GM08714 (cell line): ENCODE results near the gene PLCB3.
A peak's percentile ranks its signal among the peaks of the same experiment; 100 is the strongest.

Experiments
- H3K4me3 ChIP-seq: fragments of 200-500 bp; sonication (Bioruptor generic); 2 replicates; pipeline ENCODE4 v1.5.1; 2014; ENCODE audit warnings: mild to moderate bottlenecking, low read length, inconsistent platforms
- ZNF274 ChIP-seq: IDR thresholded peaks from 2 replicates; pipeline ENCODE4 v1.6.1; 2012; ENCODE audit warnings: mild to moderate bottlenecking, low read depth, low read length

PLCB3 gene

DNA sequence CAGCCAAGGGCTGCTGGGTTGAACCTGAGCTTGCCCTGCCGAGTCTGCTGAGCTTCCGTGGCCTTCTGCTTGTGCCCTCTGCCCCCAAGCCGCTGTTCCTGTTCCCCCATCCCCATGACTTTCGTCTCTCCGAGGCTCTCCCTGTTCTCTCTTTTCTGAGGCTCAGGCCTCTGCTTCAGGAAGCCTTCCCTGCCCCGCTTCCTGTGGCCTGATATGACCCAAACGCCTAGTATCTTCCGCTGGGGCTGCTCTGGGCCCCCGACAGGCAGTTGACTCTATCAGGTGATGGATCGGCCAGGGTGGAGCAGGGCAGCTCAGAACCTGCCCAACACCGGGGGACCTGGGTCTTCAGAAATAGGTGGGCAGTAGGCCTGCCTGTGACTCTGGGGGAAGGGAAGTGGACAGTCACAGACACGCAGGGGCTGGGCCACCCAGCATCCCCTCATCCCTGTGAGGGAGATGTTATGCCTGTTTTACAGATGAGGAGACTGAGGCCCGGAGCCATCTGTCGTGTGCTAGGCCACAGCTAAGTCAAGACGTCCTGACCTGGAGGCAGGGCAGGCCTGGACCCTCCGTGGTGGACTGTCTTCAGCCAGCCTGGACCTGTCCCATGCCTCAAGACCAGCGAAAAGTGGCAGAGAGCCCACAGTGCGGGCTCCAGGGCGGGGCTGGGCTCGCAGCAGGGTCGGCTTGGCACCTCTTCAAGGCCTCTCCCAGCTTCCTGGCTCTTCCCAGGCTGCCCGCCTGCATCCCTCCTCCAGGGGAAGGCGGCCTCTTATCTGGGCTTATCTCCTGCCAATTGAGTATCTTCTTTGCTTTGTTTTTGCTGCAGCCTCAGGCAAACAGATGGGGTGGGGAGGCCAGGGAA, 16.9 kb downstream of the PLCB3 start:
- no peak for TF ChIP-seq ZNF274
- peak overlapping the region; percentile 74; the same call in 1 of the 2 replicates for H3K4me3 ChIP-seq

GRCh38 chr11:64268893-64269539, 17.7 kb downstream of the PLCB3 start:
- TF ChIP-seq ZNF274 = no peak
- peak overlapping the region; percentile 74 for H3K4me3 ChIP-seq

DNA sequence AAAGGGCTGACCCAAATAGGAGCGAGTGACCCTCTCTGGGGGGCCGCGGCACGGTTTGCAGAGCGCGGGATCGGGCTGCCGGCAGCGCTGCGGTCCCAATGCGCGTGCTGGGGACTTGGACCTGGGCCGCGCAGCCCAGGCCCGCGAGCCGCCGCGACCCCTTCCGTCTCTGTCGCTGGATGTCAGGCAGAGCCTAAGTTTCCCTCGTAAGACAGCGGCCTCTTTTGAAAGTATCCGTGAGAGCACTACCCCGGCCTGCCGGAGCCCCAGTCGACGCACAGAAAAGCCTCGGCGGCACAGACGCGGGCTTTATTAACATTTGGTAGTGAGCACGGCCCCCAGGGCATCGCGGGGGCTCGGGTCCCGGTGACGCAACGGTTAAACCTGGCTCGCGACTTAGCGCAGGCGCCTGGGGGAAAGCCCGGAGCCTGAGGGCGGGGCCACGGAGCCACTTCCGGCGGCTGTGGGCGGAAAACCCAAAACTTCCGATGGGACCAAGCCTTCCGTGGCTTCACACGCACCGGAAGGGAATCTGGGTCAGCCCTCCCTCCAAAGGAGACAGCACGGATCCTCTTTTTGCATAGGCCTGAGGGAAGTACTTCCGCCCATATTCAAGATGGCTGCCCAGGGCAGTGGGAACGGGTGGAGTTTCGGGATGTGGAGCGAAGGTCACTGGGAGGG, 18.4 kb downstream of the PLCB3 start:
- TF ChIP-seq ZNF274 = no peak
- peak overlapping the region; percentile 76 for H3K4me3 ChIP-seq

DNA sequence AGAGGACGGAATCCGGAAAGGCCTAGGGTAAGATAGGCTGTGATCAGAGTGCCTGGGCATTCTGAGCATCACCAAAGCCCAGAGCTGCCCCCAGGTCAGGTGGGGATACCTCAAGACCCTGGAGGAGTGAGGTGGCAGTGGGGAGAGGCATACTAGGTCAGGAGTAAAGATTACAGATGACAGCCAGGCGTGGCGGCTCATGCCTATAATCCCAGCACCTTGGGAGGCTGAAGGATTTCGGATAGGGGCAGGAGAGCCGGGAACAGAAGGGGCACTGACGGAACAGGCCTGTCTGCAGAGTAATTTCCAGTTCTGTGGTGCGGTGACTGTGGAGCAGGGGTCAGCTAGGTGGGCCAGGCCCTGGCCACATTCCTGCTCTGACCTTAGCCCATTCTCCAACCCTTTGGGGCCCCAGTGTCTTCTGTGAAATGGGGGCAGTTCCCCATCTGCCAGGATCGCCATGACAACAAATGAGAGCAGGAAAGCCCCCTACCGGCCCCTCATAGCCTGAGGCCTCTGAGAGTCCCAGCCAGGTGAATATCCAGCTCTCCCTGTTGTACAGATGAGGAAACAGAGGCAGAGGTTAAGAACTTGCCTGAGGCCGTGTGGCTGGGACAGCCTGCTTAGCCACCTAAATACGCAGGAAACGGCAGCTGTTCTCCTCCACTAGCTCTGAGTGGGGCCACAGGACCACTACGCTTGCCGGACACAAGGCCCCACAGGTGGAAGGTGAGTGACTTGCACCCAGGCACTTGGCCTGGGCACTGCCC, 23.9 kb downstream of the PLCB3 start:
- no peak for TF ChIP-seq ZNF274

DNA sequence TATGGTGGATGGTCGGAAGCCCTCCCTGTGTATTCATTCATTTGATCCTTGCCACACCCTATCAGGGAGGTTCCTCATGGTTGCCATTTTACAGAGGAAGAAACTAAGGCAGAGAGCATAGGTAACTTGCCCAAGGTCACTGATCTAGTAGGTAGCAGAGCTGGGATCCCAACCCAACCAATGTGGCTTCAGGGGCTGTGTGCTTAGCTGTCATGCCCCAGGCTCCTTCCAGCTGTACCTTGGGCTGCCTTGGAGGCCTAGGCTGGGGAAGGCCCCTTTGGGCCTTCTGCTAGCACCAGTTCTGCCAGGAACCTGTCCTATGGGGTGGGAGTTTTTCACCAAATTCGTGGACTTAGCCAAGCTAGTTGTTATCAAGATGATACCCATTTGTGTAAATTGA, 24.5 kb downstream of the PLCB3 start:
- H3K4me3 ChIP-seq = no peak overlapping the region
- TF ChIP-seq ZNF274 = no peak

More for the DNA sequence above, 23.9 kb downstream of the PLCB3 start:
- H3K4me3 ChIP-seq = no peak overlapping the region

DNA sequence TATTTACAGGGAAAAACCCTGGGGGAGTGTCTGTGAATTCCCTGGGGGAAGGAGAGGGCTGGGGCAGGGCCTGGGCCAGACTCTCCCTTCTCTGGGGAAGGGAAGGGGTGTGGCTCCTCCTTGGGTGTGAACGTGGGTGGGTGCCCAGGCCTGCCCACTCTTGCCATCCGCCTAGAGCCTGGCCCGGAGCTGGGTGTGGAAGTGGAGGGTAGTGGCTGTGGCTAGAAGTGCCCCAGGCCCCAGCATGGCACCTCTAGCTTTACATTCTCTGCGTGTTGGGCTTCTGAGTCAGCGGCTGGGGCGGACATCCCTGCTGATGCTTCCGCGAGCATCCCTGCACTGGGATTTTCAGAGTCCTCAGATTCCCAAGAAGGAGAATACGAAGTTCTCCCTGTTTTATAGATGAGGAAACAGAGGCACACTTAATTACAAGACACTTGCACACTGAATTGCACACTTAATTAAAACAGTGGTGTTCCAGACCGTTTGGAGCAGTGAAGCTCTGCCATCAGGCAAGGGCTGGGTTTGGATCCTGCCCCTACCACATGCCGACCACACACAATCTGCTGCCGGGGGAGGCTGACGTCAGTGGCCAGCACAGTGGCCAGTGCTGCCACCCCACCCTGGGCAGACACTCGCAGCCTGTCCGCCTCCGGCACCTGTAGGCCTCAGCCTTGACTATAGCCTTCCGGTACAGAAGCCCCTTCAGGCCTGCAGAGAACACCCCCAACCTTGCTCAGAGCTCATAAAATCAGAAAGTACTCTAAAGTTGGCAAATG, 25.5 kb downstream of the PLCB3 start:
- no peak for TF ChIP-seq ZNF274
- no peak overlapping the region for H3K4me3 ChIP-seq

- no peak overlapping the region for H3K4me3 ChIP-seq
- no peak for TF ChIP-seq ZNF274
These were observed 27.4 kb downstream of the PLCB3 start for GRCh38 chr11:64278576-64279190.

GRCh38 chr11:64281957-64282770, 30.8 kb downstream of the PLCB3 start:
- TF ChIP-seq ZNF274 = no peak
- H3K4me3 ChIP-seq = no peak overlapping the region

DNA sequence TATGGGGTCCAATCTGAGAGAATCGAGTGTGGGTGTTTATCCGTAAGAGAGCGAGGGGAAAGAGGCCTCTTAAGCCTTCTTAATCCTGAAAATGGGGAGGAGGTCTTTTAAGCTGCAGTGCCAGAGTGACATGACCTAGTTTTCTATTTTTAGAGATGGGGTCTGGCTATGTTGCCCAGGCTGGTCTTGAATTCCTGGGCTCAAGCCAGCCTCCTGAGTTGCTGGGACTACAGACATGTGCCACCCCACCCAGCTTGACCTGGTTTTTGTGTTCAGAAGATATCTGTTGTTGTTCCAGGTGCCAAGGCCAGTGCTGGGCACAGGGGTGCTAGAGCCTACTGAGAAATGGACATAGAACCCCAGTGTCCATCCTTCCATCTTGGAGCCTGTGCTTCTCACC, 31.8 kb downstream of the PLCB3 start:
- no peak for TF ChIP-seq ZNF274

DNA sequence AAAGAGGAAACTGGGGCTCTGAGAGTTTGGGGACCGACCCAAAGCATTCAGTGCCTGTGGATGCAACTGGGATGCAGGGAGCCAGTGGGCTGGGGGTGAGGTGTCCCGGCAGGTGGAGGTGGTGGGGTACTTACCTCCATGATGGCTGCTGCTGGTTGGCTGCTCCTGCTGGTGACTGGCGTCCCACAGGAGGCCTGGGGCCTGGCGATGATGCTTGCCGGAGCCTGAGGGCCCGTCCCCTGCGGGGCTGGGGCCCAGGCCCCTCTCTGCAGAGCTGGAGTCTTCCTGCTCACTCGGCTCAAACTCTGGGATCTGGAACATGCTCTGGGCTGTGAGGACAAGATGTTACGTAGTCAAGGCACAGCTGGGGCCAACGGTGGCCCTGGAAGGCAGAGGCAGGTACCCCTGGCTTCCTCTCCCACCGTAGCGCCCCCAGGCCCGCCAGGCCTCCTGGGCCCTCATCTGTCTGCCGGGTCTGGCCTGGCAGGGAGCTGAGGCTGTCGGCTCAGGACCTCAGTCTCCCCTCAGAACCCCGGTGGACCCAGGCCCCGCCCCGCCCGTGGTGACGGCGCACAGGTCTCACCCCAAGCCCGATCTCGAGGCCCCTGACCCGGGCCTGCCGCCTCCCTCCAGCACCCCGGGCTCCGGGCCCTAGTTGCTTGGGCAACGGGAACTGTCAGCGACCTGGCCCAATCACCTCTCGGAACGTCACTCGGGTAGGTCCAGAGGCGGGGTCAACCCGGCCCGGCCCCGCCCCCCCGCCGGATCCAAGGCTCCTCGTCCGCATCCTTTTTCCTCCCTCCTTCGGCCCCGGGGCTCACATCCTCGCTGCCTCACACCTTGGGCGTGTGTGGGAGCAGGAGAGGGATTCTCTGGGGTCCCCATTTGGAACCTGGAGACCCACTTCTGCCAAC, 33.0 kb downstream of the PLCB3 start, which contains the start of gene BAD:
TSS of gene BAD (minus strand) at position 618 of the 914 bp plus-strand sequence. CDS start at position 321, 297 bp downstream.
- peak within 1 kb of the TSS; percentile 78 for H3K4me3 ChIP-seq
- no peak for TF ChIP-seq ZNF274

More for the DNA sequence above, 31.8 kb downstream of the PLCB3 start:
- no peak overlapping the region for H3K4me3 ChIP-seq

DNA sequence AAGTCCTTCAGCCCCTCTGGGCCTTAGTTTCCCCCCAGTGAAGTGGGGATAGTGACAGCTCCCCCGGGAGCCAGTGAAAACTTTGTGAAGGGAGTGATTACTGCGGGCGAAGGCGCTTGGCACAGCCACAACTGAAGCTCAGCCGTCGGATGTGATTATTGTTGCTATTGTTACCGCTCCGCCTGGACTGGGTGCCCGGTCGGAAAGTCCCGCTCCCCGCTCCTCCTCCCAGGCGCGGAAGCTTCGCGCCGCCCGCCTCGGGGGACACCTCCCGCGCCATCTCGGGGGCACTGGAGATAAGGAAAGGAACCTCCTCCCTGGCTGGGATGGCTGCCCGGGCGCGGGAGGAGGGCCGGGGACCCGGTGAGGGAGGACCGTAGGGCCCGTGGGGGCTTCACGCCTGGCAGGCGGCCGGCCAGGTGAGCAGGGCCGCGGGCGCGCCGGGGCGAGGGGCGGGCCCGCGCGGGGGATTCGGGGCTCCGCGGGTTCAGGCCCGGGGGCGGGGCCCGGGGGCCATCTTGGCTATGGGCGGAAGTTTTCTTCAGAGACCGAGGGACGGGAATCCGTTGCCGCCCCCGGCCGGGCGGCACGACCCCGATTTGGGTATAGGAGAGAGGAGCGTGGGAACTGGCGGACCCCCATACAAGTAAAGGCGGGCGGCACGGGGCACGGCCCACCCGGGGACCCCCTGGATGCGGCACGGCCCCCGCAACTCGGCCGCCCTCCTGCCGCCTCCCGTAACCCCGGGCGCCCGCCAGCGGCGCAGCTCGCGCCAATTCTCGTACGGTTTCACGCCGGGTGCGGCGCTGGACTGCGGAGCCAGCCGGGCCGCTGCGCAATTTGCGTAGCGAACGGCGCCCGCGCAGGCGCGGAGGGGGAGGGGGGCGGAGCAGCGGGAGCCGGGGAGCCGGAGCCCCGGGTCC, 33.9 kb downstream of the PLCB3 start, which contains the start of gene GPR137:
TSS of gene GPR137 (plus strand) at position 887 of the 923 bp plus-strand sequence. CDS start 677 bp downstream, outside the sequence.
- TF ChIP-seq ZNF274 = no peak
- H3K4me3 ChIP-seq = peak within 1 kb of the TSS; percentile 78
